OCI-LY7 (cell line): Measurements from ENCODE around the gene KIF6.

Experiments
- CTCF ChIP-seq: fragments of 200-600 bp; sonication (generic); conservative IDR thresholded peaks from 2 replicates; pipeline ENCODE4 v1.5.1; 2014; ENCODE audit warnings: mild to moderate bottlenecking, antibody characterized with exemption, low read length, moderate library complexity, mixed read lengths
- EZH2phosphoT487 ChIP-seq: fragments of 200-600 bp; sonication (generic); IDR thresholded peaks from 2 replicates; pipeline ENCODE4 v1.6.1; 2018; ENCODE audit warnings: low read depth, borderline replicate concordance, mild to moderate bottlenecking, mixed run types, antibody characterized with exemption, low read length, moderate library complexity, mixed read lengths

GRCh38 chr6:39330057-39330456, 395.2 kb downstream of the KIF6 start:
- TF ChIP-seq CTCF = no peak
- no peak for TF ChIP-seq EZH2phosphoT487
